Activated CD4-positive, CD25-positive, alpha-beta regulatory T cell treated with anti-CD3 and anti-CD28 coated beads, Interleukin-2, amount 50 U/mL, for 72 hours (primary cell): Measurements from ENCODE around the gene CRYGN.

Experiments used
- DNase-seq: peaks from one replicate; pipeline ENCODE4 v3.0.0; 2021

CRYGN gene

DNA sequence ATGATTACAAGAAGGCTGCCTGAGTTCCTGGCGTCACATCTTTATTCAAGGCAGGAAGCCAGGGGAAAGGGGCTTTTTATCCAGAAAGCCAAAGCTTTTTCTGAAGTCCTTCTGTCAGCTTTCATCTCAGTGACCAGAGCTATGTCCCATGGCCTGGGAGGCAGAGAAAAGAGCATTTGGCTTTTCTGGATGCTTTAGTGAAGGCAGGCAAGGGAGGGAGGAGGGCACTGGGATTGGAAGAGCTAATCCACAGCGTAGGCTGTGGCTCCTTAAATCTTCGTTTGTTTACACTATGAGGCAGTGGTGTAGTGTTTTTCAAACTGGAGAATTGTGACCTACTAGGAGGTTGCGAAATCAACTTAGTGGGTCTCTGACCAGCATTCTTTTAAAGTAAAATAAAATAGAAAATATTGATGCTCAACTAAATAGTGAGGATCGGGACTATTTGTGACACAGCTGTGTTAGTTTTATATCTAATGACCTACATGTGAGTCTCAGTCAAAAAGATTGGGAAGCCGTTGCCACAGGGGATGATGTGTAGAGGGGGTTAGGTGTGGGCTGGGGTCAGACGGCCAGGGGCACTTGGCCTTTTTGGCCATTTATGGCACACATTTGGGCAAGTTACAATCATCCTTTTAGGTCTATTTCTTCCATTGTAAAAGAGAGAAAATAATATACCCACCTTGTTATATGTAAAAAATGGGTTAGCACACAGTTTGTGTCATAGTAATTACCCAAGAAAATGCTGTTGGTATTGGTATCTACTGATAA lies 14.1 kb downstream of the CRYGN start:
- no peak for DNase-seq

DNA sequence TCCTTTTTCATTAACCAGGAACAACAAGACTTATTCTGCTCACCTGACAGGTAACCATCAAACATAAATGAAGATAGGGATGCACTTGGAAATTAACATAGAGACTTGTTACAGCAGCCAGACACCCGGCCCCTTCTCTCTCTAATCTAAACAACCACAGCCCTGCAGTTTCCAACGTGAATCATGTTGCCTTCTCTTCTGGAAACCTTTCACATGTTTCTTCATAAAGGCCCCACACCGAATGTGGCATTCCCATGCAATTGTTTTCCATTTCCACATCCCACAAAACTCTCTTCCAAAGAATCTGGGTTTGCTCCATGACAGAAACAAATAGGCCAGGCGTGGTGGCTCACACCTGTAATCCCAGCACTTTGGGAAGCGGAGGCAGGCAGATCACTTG lies 15.1 kb downstream of the CRYGN start:
- no peak for DNase-seq

DNA sequence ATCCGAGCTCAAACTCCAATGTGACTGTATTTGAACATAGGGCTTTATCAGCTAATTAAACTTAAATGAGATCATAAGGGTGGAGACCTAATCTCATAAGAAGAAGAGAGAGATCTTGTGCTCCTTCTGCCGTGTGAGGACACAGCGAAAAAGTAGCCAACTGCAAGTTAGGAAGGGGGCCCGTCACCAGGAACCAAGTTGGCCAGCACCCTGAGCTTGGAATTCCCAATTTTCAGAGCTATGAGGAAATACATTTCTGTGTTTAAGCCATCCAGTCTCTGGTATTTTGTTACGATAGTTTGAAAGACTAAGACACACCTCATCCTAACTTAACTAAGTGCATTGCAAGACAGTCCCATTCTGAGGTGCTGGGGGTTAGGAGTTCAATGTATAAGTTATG lies 16.0 kb downstream of the CRYGN start:
- no peak for DNase-seq

DNA sequence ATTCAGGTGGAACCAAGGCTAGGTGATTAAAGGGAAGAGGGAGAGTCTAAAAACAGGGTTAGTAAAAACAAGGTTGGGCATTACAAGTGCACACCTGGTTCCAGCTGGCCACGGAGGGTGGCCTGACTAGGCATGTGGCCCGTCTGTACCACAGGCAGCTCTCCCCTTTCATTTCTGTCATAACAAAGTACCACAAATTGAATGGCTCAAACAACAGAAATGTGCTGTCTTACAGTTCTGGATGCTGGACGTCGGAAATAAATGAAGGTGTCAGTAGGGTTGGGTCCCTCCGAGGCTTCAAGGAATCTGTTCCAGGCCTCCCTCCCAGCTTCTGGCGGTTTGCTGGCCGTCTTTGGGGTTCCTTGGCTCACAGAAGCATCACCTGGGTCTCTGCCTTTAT lies 16.7 kb downstream of the CRYGN start:
- no peak for DNase-seq

DNA sequence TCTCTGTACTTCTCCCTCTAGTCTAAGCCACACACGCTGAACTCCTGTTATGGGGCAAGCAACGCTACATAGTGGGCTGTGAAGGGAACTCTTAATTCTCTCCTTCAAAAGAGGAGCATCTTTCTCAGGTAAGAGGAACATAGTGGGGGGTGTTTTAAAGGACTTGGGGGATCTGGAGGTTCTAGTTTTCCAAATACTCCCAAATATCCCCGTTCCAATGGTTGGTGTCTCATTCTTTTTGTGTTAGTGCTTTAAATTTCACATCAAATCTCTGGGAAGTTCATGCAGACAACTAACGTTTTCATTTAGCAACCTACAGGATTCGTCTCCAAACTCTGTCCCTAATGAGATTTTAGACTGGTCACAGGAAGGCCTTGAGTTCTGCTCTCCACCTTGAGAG lies 17.7 kb downstream of the CRYGN start:
- no peak for DNase-seq

DNA sequence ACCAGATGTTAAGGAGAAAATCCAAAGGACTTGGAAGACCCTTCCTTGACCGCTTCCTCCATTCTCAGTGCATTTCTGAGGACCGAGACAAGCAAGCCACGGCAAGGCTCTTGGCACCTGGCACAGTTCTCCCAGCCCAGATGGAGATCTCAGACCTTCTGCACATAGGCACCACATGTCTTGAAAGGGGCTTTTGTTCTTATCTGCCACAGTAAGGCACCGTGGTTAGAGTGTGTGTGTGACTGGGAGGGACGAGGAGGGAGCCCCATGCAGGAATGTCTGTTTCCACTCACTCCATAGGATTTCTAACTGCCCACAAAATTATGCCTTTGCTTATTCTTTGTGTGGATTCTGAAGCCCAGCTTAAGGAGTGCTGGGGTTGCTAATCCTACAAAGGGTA lies 19.8 kb downstream of the CRYGN start:
- DNase-seq: no peak

DNA sequence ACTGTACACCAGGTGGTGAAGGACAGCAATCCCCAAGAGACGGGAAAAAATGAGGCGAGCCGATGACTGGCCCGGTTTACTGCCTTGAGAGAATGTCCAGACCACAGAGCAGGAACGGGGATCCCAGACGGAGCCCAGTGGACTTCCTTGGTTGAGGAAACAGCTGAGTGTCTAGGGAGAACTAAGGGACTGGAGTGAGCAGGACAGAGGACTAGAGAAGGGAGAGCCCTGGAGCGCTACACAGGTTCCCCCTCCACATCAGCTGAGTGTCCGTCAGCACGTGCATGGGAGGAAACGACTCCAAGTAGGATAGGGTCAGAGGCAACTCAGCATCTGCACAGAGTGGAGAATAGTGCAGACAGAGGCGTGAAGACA lies 23.0 kb downstream of the CRYGN start:
- DNase-seq: no peak

DNA sequence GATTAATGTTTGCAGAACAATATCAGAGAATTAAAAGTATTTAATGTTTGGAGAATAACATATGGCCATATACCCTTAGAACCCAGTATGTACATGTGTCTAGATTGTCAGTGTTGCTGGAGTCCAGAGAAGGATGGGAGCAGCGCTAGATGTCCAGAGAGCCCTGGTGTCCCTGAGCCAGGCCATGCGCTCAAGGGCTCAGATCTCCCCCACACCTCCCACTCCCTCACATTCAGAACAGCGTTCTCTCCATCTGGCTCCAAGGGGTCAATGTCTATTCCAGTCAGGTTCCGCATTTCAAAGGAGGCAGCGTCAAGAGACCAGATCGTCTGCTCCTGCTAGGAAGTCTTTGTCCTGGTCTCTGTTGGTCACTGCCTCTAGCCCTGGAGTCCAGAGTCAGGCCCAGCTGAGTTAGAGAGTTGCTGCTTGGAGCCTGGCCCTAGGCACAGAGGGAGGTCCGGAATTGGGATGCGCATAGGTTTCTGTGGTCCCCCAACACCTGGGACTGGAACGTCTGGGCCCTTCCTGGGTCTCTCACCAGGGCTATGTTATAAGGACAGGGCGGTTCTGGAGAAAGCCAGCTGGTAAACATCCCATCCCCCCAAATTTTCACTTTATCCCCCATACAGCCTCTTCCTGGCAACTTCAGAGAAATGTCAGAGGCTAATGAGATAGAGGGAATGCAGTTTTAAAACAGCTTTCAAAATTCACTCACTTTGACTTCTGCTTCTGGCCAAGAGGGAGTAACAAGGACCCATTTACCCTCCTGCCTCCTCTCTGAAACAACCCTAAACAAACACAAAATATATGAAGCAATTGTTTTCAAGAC lies 23.6 kb downstream of the CRYGN start:
- DNase-seq: no peak

DNA sequence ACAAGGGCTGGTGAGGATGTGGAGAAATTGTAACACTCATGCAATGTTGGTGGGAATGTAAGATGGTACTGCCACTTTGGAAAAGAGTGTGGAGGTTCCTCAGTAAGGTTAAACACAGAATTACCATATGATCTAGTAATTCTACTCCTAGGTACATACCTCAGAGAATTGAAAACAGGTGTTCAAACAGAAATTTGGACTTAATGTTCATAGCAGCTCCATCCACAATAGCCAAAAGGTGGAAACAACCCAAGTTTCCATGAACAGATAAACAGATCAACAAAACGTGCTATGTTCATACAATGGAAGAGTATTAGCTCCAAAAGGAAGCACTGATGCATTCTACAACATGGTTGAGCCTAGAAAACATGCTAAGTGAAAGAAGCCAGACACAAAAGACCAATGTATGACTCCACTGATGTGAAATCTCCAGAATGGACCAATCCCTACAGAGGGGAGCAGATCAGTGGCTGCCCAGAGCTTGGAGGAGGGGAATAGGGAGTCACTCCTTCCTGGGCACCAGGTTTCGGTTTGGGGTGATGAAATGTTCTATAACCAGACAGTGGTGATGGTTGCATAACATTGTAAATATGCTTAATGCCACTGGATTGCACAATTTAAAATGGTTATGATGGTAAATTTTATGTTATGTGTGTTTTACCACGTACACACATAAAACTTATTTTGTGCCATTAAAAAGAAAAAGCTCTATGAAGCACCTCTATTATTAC lies 24.4 kb downstream of the CRYGN start:
- DNase-seq: no peak

DNA sequence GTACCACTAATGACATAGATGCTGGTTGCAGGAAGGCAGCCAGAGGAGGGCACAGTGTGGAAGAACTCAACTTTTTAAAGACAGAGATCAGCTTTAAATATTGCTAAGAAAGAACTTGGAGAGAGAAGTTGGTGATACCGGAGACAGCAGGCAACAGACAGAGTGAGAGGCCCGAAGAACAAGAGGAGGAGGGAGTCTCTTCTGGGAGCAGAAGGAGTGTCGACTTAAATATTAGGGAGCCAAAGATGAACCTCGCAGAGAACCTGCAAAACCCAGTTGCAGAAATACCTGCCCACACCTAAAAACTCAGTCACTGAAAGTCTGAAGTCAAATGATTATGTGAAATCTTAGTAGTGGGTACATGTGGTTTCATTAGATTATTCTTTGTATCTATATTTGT lies 26.7 kb downstream of the CRYGN start:
- DNase-seq: no peak

DNA sequence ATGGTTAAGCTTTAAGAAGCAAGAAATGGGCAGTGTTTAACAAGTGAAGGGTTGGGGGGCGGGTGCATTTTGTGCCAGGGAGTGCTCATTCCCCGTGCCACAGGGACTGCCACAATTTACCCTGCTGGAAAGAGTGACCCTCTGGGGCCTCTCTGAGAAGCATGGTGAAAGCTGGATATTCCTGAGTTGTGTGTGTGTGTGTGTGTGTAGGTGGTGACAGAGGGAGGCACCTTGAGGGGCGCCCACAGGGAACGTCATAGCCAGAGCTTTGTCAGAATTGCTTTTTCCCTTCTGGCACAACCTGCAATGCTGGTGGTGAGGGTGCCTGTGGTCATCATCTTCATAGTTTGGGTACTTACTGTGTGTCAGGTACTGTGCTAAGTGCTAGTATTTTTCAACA lies 27.6 kb downstream of the CRYGN start:
- DNase-seq: no peak

DNA sequence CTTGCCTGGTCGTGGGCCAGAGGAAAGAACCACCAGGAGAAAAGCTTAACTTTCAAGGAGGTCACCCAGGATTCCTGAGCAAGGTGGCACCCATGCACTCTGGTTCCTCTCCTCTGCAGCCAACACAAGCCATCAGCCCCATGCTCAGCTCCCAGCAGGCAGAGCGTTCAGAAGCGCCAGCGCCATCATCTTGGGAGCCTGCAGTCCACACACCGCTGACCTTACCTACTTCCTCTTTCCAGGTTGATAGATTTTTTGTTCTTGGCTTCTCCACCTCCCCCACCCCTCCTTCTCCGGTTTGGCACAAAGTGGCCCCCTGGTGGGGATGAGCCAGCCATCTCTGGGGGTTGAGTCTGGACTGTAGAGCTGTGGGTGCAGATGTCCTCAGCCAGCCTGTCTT lies 28.4 kb downstream of the CRYGN start:
- DNase-seq: no peak

DNA sequence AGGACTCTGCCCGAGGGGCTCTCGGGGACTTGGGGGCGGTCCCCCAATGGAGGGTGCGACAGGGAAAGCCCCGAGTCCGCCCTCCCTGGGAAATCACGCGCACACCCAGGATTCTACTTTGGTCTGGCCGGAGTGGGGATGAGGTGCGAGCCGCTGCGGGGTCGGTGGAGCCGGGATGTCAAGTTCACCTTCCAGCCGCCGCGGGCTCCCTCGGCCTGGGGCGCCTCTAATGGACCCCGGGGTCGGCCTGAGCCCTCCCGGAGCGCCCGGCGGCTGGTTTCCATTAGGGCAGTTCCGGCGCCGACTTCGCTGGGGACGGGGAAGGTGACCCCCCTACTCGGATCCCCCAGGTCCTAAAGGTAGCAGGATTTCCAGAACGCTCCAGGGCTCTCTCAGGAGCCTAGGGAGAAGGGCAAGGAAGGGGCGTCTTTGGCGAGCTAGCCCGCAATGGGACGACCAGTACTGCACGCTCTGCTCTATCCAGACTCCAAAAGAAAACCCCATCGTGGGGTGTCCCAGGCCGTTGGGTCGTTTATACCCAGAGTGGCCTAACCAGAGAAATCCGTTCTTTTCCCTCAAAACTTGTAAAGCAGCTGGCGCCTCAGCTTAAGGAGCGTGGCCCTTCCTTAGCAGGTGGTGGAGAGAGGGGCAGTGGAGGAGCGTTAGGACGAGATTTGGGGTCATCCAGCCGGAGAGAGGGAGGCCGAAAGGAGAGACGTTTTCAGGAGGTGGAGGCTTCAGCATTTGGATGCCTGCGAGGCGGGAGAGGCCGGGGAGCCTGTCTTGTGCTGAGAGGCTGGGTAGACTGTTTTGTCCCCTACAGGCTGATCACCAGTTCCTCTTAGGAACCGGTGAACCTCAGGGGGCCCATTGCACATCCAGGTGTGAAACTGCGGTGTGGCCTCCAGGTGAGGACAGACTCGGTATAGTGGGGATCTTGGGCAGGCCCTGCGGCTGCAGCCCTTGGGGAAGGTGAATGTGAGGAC lies 29.2 kb downstream of the CRYGN start:
- DNase-seq: no peak

DNA sequence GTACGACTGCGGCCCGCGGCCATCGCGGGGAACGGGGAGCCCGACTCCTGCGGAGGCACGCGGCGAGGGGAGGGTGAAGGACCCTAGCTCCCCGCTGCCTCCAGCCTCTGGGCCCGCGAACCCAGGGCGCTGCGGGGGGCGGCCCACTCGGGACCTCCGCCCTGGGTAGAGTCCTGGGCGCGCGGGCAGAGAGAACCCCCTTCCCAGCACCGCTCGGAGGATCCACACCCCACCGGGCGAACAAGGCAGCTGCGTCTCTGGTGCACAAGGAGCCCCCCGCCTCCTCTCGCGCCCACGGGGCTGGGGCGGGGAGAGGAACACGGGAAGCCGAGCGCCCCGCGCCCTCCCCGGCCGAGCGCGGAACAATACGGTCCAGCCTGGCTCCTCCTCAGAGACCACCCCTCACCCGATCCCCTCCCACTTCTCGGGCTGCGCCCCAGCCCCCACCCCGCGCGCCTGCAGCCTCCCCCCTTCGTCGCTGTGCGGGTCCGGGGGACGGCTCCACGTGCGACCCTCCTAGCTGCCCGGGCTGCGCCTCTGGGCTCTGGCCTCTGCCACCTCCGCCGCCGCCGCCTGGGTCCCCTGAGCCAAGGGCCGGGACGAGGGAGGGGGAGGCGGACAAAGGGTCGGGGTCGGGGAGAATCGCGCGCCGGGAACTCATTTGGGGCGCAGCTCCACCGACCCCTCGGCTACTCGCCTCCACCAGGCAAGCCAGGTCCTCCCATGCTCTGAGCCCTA lies 30.1 kb downstream of the CRYGN start, which contains the start of gene WDR86:
TSS of gene WDR86 (minus strand) at position 372 of the 738 bp plus-strand sequence. CDS start 449 bp downstream, outside the sequence.
- DNase-seq: no peak

DNA sequence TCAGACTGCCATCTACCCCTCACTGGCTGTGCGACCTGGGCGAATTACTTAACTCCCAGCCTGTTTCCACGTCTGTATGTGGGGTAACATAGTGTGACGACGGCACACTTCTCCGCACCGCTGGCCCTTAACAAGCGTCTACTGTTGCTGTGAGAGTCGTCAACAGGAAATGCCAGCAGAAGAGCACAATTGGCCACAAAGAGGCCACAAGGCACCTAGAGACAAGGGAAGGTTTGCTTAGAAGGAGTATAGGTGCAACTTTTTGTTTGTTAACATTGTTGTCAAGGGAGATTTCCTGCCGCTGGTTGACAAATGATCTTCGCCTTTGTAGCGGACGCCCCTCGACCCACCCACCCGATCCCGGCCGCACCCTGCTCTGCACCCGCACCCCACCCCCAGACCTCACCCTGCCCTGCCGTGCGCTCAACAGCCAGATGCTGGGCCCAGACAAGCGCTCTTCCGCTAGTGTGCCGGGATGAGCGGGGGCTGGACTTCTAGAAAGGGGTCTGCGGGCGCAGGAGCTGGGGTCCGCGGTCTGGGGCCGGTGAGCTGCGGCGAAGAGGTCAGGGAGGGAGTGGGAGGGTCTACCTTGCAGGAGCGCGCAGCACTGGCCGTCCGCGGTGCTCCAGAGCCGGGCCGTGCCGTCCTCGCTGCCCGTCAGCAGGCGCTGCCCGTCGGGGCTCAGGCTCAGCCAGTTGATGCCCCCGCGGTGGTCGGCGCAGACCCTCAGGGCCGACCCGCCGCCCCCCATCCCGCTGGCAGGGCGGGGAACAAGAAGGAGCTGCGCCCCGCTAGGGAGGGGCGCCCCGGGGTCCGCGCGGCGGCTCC lies 30.9 kb downstream of the CRYGN start:
- no peak for DNase-seq

DNA sequence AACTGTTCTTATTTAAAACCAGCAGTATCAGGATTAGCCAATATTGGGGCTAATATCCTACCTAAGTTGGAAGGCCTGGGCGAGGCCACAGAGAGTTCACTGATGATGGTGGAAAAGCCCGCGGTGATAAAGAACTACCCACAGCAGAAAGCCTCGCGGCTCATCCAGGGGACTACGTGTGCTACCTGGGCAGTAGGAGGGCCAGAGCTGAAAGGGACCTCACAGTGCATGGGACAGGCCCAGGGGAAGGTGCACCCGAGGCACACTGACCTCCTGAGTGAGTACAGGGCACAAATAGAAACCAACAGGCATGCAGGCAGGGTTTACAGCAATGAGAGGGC lies 31.5 kb downstream of the CRYGN start:
- no peak for DNase-seq

DNA sequence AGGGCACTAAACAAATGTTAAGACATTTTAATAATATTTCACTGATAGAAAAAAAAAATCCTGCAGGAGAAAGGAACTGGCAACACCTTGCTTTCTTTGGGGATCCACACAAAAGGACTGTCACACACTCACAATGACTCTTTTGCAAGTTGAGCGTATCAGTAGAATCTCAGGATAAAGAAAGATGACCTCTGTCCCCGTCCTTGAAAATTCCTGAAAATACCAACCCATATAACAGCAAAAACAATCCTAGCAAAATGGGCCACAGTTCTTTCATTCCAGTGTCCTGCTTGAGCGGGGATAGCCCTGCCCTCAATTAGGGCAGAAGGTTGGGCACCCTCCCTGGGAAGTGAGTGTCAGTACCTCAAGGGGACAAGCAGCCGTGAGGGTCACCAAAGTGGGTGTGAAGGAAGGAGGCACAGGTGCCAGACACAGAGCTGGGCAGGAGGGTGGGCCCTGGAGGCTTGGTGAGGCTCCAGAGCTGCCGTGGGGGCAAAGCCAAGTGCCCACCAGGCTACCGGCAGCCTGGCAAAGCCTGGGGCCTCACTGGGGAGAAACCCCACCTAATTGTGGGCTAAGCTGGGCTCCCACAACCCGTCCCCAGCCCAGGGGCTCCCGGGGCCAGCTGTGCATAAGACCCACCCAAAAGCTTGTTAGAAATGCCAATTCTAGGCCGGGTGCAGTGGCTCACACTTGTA lies 32.9 kb downstream of the CRYGN start:
- DNase-seq: no peak

DNA sequence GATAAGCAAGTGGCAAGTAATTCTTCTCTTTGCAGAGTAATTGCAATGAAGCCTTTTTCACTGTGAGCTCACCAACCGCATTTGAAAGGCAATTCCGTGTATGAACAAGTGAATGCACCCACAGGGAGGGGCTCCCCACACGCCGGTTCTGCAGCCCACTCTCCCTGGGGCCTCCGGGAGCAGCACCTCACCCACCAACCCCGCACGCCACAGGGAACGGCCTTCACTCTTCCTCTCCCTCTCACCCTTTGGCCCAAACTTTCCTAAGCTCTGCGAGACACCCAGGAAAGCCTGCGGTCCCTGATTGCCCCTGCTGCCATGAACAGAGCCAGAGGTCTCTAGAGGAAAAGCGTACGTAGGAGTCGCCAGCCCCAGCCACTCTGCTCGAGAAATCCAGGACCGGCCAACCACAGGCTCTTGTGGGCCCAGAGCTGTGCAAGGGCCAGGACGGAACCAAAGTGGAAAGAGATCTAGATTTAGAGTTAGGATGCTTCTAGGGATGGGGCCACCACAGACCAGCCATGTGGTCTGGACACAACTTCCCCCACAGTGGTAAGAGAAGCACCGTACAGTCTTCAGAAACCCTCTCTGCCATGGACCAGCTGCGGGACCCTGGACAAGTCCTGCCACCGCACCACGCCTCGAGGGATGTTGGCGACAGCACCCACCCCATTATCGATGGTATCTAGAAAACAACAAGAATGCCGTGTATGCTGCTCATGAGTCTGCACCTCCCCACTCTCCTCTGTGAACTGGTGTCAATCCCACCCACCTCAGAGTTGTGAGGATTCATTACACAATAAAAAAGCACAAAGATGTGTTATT lies 33.7 kb downstream of the CRYGN start:
- DNase-seq: no peak

DNA sequence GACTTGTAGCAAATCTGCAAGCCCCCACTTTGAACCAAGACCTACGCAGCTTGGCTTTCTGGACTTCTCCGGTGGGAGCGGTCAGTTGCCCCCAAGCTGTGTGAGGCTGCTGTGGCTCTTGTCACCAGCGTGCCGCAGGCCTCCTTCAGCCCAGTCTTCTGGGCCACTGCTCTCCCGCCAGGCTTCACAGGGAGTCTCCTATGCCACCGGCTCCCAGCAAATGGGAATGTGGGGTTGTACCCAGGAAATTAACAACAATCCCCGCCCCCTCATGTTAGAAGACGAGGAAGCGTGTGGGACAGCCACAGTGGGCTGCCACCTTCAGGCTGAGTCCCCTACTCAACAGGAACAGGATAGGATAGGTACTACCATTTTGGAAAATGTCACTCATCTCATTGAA lies 34.4 kb downstream of the CRYGN start:
- no peak for DNase-seq
